DMS53 (cell line): ENCODE data around the gene ODAD2.
A peak's percentile ranks its signal among the peaks of the same experiment; 100 is the strongest.
"Not testable (repeated sequence)": the region's sequence is repeated elsewhere in the genome, so short reads cannot be mapped to it uniquely, and the experiment has no call there.

Source experiments
- DNase-seq: peaks from one replicate; lab custom pipeline; 2025; lab: John Stamatoyannopoulos, UW

The ODAD2 gene, protein sequence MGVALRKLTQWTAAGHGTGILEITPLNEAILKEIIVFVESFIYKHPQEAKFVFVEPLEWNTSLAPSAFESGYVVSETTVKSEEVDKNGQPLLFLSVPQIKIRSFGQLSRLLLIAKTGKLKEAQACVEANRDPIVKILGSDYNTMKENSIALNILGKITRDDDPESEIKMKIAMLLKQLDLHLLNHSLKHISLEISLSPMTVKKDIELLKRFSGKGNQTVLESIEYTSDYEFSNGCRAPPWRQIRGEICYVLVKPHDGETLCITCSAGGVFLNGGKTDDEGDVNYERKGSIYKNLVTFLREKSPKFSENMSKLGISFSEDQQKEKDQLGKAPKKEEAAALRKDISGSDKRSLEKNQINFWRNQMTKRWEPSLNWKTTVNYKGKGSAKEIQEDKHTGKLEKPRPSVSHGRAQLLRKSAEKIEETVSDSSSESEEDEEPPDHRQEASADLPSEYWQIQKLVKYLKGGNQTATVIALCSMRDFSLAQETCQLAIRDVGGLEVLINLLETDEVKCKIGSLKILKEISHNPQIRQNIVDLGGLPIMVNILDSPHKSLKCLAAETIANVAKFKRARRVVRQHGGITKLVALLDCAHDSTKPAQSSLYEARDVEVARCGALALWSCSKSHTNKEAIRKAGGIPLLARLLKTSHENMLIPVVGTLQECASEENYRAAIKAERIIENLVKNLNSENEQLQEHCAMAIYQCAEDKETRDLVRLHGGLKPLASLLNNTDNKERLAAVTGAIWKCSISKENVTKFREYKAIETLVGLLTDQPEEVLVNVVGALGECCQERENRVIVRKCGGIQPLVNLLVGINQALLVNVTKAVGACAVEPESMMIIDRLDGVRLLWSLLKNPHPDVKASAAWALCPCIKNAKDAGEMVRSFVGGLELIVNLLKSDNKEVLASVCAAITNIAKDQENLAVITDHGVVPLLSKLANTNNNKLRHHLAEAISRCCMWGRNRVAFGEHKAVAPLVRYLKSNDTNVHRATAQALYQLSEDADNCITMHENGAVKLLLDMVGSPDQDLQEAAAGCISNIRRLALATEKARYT

GRCh38 chr10:27998954-27999275, at the start of gene ODAD2:
ODAD2 (minus strand) TSS chr10:27999079; CDS start chr10:27995142, 3,937 bp downstream.
- DNase-seq: no peak

DNA sequence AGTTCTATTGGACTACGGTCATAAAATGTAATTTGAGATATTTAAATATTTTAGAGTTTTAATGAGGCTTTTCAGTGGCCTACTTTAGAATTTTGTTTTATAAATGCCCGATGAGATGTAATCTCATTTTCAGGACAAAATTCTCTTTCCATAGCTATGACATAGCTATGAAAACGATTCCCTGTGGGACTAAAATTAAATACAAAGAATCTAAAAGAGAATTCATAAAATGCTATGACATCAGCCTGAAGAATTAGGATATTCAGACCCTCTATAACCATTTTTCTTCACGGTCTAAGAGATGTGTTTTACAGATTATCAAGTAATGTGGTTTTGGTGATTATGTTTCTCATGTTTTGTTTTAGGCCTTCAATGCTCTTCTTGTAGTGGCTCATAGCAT, 48.2 kb upstream of the ODAD2 start:
- no peak for DNase-seq

- DNase-seq: no peak
Observed at GRCh38 chr10:28046579-28046978, 47.7 kb upstream of the ODAD2 start.

DNA sequence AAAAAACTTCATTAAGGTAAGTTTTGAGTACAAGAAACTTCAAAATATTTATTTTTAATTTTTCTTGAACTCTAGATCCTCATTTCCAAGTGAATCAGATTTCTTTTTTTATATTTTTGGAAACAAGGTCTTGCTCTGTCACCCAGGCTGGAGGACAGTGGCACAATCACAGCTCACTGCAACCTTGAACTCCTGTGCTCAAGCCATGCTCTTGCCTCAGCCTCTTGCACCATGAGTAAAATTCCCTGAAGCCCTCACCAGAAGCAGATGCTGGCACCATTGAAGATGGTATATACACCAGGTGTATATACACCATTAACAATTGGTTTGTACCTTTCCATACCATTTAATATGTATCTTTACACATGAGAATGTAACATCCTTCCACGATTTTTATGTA, 45.1 kb upstream of the ODAD2 start:
- no peak for DNase-seq

DNA sequence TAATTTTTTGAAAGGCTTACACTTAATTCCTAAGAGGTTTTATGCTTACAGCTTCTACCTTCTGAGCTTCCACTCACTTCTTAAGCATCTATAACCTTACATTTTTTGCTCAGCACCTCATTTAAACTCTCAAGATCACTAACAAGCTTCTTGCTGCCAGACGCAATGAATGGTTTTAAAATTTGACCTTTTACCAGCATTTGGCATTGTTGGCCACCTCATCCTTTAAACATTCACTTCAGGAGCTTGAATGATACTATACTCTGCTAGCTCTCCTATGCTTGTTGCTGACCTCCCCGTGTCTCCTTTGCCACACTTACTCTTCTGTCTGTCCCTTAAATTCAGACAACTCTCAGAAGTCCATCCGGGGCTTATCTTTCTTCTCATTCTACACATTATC, 37.7 kb upstream of the ODAD2 start:
- DNase-seq: no peak

DNA sequence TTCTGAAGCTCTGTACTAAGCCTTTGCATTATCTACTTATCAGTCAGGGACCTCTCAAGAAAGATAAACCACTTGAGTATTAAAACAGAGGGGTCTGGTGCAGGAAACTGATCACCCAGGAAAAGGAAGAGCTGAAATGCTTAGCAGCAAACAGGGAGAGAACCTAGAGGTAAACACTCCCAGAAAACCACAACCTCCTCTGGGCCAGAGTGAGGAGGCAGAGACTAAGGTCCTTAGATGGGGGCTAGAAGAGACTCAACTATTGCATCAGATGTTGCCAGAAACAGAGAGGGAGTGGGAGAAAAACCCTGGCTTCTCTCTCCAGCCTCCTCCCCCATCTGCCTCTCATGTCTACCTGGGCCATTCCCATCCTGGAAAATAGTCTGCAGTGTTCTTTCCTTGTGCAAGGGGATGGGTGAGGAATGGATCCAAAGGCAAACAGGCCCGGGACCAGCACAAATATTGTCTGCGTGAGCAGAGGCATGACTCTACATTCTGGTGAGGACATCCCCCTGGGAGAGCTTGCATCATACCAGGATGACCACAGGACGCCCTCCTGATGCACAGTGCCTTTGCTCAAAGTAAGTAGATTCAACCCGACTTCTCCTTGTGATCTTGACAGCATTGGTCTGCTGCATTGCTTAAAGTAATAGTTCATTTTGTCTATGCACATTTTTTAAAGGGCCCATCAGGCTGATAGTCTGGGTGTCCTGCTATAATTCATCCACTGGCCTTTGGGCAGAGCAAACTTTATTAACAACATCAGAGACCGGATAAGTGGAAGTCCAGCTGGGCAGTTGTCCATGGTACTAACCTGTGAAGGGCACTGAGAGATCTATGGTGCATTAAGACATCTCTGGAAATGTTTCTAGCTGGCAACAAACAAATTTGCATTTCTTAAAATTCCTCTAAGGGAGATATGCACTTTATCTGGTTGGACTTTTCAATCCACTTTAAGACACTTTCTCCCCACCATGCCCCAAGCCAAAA, 22.4 kb upstream of the ODAD2 start:
- no peak for DNase-seq

DNA sequence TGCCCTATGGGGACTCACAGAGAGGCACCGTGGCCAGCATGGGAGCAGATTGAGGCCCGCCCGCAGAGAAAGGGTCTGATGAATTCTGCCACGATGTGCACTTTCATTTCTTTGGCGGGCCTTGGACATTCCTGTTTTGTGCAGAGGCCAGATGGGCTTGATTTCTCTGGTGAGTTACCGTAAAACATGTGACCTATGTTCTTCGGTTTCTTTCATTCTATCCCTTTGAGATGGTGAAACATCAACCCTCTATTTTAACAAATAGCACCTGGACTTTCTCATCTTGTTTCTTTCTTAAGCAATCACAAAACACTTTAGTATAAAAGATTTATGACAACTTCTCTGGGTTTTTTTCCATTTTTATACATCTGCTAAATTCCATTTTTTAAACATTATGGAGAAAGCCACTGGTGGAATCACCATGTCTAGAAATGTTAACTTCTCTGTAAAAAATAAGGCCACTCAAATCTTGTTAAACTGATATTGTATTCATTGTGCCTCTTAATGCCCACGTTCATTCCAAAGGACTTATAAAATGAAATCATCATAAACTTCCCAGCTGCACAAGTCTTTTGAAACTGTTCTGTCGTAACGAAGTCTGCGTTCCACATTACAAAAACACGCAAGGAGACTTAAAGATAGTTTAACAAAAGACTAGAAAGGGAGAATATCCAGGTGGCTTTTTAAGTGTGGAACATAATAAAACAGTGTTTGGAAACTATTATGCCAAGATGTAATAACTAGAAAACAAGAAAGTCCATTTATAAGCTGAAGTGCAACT, 21.4 kb upstream of the ODAD2 start:
- no peak for DNase-seq

DNA sequence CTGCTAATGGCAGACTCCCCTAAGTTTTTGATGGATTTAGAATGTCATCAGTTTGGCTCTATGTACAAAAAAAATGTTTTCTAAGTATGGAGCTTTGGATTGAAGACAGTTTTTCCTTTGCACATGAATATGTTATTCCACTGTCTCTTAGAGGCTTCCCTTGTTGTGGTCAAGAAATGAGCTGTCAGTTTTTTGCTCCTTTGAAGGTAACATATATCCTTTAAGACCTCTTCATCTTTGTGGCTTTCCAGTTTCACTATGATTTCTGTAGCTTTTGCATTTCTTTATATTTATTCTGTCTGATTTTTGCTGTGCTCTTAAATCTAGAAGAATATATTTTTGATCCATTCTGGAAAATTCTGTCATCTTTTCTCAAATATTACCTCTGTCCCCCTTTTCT, 15.8 kb upstream of the ODAD2 start:
- DNase-seq: no peak

DNA sequence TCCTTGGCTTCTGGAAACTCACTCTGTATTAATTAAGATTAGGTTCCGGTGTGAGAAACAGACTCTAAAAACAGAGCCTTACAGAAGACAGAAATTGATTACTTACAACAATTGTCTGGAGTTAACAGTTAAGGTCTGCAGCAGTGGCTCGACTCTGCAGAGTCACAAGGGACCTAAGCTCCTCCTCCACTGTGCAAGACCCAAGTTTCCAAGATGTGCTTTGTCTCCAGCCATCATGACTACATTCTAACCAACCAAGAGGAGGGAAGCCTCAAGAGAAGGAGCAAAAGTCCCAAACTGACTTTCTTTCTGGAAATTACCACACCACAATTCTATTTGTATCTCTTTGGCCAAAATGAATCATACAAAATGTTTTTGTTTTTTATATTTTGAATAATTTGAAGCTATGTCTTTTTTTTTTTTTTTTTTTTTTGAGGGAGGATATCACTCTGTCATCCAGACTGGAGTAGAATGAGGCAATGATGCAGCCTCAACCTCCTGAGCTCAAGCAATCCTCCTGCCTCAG, 14.2 kb upstream of the ODAD2 start:
- DNase-seq: peak; percentile 7

DNA sequence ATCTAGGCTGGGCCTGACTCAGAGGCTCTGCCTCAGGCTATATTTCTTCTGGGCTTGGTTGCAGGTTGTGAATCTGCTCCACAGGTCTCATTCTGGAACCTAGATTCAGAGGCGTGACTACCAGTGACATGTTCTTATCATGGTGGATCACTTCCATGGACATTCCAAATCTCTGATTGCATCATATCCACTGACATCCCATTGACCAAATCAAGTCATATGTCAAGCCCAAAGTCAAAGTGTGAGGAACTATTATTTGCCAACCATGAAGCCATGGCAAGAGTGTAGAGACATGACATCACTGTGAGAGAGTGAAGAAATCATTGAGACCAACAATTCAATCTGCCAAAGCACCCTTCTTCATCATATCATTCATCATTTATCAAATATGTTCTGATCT, 11.9 kb upstream of the ODAD2 start:
- no peak for DNase-seq

DNA sequence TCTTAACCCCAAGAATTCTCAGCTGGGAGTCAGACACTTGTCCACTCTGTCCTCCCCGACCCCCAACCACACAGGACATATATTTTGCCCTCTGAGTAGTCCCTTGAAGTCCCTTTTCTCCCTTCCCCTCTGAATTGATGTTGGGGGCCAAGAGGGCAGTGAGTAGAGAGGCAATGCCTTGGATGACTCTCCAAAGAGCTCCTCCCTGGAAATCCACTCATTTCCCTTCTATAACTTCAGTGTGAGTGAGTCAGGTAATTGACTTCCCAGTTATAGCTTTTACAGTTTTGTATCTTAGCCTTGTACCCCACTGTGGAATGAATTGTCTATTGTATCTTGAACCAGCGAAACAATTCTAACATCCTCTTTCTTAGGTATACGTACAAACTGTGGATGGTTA, 9.2 kb upstream of the ODAD2 start:
- no peak for DNase-seq

DNA sequence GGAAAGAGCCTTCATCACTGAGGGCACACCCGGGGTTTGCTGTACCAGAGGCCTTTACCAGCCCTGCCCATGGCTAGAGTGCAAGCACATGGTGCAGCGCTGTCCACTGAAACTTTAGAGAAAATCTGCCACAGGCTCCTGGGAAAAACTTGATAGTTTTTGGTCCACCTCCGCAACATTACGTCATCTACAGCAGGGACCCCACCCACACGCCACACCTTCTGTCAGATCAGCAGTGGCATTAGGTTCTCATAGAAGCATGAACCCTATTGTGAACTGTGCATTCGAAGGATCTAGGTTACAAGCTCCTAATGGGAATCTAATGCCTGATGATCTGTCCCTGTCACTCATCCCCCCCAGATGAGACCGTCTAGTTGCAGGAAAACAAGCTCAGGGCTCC, 2.5 kb upstream of the ODAD2 start:
- DNase-seq: no peak

DNA sequence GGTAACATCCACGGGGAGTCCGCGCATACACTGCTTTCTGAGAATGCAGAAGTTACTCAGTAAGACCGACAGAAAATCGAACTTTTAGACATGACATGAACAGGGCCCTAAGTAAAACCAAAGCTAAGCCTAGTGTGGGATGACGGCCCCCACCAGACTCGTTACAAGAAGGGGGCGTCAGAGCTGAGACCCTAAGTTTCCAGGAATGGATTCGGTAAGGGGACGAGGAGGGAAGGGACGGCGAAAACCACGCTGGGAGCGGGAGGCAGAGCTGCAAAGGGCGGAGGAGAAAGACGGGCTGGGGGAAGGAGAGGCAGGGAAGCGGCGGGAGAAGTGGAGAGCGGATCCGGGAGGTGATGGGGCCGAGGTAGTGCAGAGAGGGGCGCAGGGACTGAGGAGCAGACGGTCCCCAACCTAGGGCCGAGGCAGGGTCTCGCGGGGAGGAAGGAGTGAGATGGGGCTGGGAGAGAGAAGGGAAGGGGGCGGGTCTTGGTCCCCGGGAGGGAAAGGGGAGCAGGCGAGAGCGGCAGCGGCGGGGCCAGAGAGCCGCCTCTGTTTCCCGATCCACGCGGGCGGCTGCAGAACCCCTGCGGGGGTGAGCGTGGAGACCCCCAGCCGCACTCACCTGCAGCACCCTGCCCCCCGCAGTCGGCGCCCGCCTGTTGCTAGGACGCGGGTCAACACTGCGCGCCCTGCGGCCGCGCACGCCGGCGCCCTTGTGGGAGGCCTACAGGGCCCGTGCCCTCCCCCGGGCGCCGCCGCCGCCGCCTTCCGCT, 513 bp downstream of the ODAD2 start:
- DNase-seq: peak; percentile 71

GRCh38 chr10:27997865-27998177, 1.1 kb downstream of the ODAD2 start:
- DNase-seq: no peak

GRCh38 chr10:27995311-27995710, 3.6 kb downstream of the ODAD2 start:
- DNase-seq: no peak

DNA sequence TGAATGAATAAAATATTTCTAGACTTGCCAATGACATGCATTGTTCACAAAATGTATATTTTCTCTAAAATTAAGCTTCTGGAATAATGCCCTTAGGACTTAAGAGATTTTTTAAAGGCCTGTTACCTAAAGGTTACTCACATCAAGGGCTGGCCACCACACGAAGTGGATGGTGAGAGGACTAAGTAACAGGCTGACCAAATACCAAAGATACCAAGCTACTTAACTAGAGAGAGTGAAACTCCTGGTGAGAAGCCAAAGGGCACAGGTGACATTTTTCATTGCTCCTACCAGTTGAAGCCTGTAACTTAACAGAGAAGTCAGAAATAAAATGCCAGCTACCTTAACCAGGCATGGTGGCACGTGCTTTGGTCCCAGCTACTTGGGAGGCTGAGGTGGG, 9.5 kb downstream of the ODAD2 start:
- DNase-seq: not testable (repeated sequence)

GRCh38 chr10:27986821-27987220, 12.1 kb downstream of the ODAD2 start:
- no peak for DNase-seq

- no peak for DNase-seq
Observed at GRCh38 chr10:27982875-27983543, 15.9 kb downstream of the ODAD2 start.

DNA sequence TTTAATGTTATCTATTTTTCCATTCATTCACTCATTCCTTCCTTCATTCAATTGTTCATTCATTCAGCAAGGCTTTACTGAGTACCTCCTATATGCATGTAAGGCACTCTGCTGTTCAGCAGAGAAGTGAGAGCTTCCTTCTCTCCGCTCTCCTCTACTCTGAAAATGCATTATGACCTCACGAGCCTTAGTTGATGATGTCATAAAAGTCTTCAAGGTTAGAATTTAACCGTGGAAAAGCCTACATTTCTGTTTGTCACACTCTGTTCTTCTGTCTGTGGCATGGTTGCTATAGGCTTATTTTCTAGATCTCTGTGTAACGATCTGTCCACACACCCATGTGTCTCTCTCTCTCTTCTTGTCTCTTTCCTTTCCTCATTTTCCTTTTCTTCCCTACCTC, 17.1 kb downstream of the ODAD2 start:
- no peak for DNase-seq

DNA sequence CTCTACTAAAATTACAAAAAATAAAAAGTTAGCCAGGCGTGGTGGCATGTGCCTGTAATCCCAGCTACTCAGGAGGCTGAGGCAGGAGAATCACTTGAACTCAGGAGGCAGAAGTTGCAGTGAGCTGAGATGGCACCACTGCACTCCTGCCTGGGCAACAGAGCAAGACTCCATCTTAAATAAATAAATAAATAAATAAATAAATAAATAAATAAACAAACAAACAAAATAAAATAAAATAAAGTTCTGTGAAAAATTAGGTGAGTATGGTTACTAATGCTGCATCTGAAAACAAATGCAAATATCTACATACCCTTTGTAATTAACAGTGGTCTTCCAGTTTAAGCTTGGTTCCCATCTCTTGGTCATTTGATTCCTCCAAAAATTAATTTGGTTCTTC, 28.1 kb downstream of the ODAD2 start:
- not testable (repeated sequence) for DNase-seq
